ENCODE data around the gene LAMB3.

GRCh38 chr1:209697126-209697525 lies 44.9 kb upstream of the LAMB3 start:
- TF ChIP-seq CTCF (IDR thresholded peaks at IDR 0.05) (no peak), POLR2A (IDR thresholded peaks at IDR 0.05) (no peak)
